SU-DHL-6 (cell line): ENCODE measurements around the gene CHD5.

Experiments used
- H2AFZ ChIP-seq: fragments of 200-600 bp; sonication (generic); 2 replicates; pipeline ENCODE4 v1.6.1; 2014; ENCODE audit warnings: low read depth, mild to moderate bottlenecking, moderate library complexity, mixed read lengths, antibody characterized with exemption, low read length; ENCODE audit not compliant: severe bottlenecking
- H3F3A ChIP-seq: fragments of 200-600 bp; shearing (Covaris generic); 2 replicates; pipeline ENCODE4 v1.6.0; 2016; ENCODE audit warnings: antibody characterized with exemption, mild to moderate bottlenecking; ENCODE audit not compliant: insufficient read depth
- H3K27ac ChIP-seq: fragments of 200-600 bp; sonication (generic); 2 replicates; pipeline ENCODE4 v1.5.1; 2016; ENCODE audit warnings: low read depth, mild to moderate bottlenecking, low read length, moderate library complexity, mixed read lengths
- H3K27me3 ChIP-seq: fragments of 200-600 bp; sonication (generic), shearing (Covaris generic); 2 replicates; pipeline ENCODE4 v1.6.0; 2014; ENCODE audit warnings: mild to moderate bottlenecking, low read length
- H3K36me3 ChIP-seq: fragments of 200-600 bp; sonication (generic); 2 replicates; pipeline ENCODE4 v1.6.1; 2014; ENCODE audit warnings: mild to moderate bottlenecking, low read length, mixed read lengths
- H3K4me2 ChIP-seq: fragments of 300-600, 200-600 bp; shearing (Covaris generic), sonication (generic); 2 replicates; pipeline ENCODE4 v1.6.0; 2014; ENCODE audit warnings: low read length, low read depth, mild to moderate bottlenecking; ENCODE audit not compliant: poor library complexity, severe bottlenecking
- H3K4me3 ChIP-seq: fragments of 200-600 bp; sonication (generic); 2 replicates; pipeline ENCODE4 v1.5.1; 2014; ENCODE audit warnings: antibody characterized with exemption, low read length, mild to moderate bottlenecking, mixed read lengths; ENCODE audit not compliant: insufficient read depth, poor library complexity, severe bottlenecking
- H3K79me2 ChIP-seq: fragments of 200-600 bp; sonication (generic); 2 replicates; pipeline ENCODE4 v1.6.1; 2014; ENCODE audit warnings: mild to moderate bottlenecking, low read length, moderate library complexity; ENCODE audit not compliant: insufficient read depth
- H3K9ac ChIP-seq: fragments of 200-600 bp; sonication (generic); 2 replicates; pipeline ENCODE4 v1.7.0; 2014; ENCODE audit warnings: mild to moderate bottlenecking, low read length
- H3K9me2 ChIP-seq: fragments of 200-600 bp; sonication (generic); replicated peaks from 2 replicates; pipeline ENCODE4 v1.6.1; 2014; ENCODE audit warnings: low read length; ENCODE audit not compliant: insufficient read depth
- H3K9me3 ChIP-seq: fragments of 200-600 bp; sonication (generic); 2 replicates; pipeline ENCODE4 v1.6.1; 2014; ENCODE audit warnings: low read length, mixed read lengths; ENCODE audit not compliant: insufficient read depth
- H4K20me1 ChIP-seq: fragments of 200-600 bp; sonication (generic); 2 replicates; pipeline ENCODE4 v1.6.1; 2014; ENCODE audit warnings: low read depth, mild to moderate bottlenecking, antibody characterized with exemption, low read length, moderate library complexity, mixed read lengths
- CTCF ChIP-seq: fragments of 200-600 bp; sonication (generic); IDR thresholded peaks from one replicate; pipeline ENCODE4 v1.5.1; 2017; ENCODE audit warnings: antibody characterized with exemption, mild to moderate bottlenecking, low read length, moderate library complexity; ENCODE audit not compliant: insufficient read depth, poor library complexity, severe bottlenecking
- EZH2phosphoT487 ChIP-seq: fragments of 200-600 bp; sonication (generic), shearing (Covaris generic); conservative IDR thresholded peaks from 2 replicates; pipeline ENCODE4 v1.6.1; 2018; ENCODE audit warnings: mild to moderate bottlenecking, antibody characterized with exemption, low read length, moderate library complexity, mixed read lengths

CHD5 gene

GRCh38 chr1:6180268-6180706 lies at the start of gene CHD5:
Gene CHD5, minus strand, starts transcription at chr1:6180321. Its CDS starts 298 bp downstream, at chr1:6180023.
- H3K9me2 ChIP-seq, result no peaks in the 10 kb centered on the region
- H3K4me3 ChIP-seq, result no peak within 1 kb of the TSS
- H3K36me3 ChIP-seq, result no peaks in the 10 kb centered on the region
- no peak within 1 kb of the TSS for H3K27ac ChIP-seq
- H4K20me1 ChIP-seq, result no peaks in the 10 kb centered on the region
- H3K9me3 ChIP-seq, result no peaks in the 10 kb centered on the region
- H3K27me3 ChIP-seq, result no peaks in the 10 kb centered on the region
- no peaks in the 10 kb centered on the region for H3K79me2 ChIP-seq
- no peak within 1 kb of the TSS for H2AFZ ChIP-seq
- H3K9ac ChIP-seq, result no peak within 1 kb of the TSS
- H3F3A ChIP-seq, result peaks cover 4% of the 10 kb centered on the region
- TF ChIP-seq EZH2phosphoT487 (no peak), CTCF (no peak)
- H3K4me2 ChIP-seq, result no peak within 1 kb of the TSS

- H4K20me1 ChIP-seq, result no peaks in the 10 kb centered on the region
- H3K27me3 ChIP-seq, result no peaks in the 10 kb centered on the region
- no peak overlapping the region for H3K4me2 ChIP-seq
- no peak overlapping the region for H3K9ac ChIP-seq
- H3K4me3 ChIP-seq, result no peak overlapping the region
- H2AFZ ChIP-seq, result no peak overlapping the region
- TF ChIP-seq EZH2phosphoT487, result no peak
- no peak for TF ChIP-seq CTCF
- H3K36me3 ChIP-seq, result no peaks in the 10 kb centered on the region
- no peaks in the 10 kb centered on the region for H3K79me2 ChIP-seq
- 0 out of 2 replicates have a peak, but pooled peaks cover 3% of the 10 kb centered on the region for H3F3A ChIP-seq
- no peaks in the 10 kb centered on the region for H3K9me3 ChIP-seq
- H3K9me2 ChIP-seq, result no peaks in the 10 kb centered on the region
- H3K27ac ChIP-seq, result no peak overlapping the region
These were observed 45.5 kb upstream of the CHD5 start for GRCh38 chr1:6225651-6226050.

- no peaks in the 10 kb centered on the region for H4K20me1 ChIP-seq
- no peaks in the 10 kb centered on the region for H3K27me3 ChIP-seq
- no peaks in the 10 kb centered on the region for H3K79me2 ChIP-seq
- no peak for TF ChIP-seq EZH2phosphoT487
- no peak for TF ChIP-seq CTCF
- H3K9ac ChIP-seq, result no peak overlapping the region
- no peaks in the 10 kb centered on the region for H3F3A ChIP-seq
- no peak overlapping the region for H3K4me3 ChIP-seq
- no peak overlapping the region for H3K4me2 ChIP-seq
- no peaks in the 10 kb centered on the region for H3K9me3 ChIP-seq
- H3K36me3 ChIP-seq, result no peaks in the 10 kb centered on the region
- no peak overlapping the region for H3K27ac ChIP-seq
- H3K9me2 ChIP-seq, result no peaks in the 10 kb centered on the region
- no peak overlapping the region for H2AFZ ChIP-seq
These were observed 44.6 kb upstream of the CHD5 start for GRCh38 chr1:6224718-6225117.
